WERI-Rb-1 (cell line): ENCODE data around the gene ULK4.

ENCODE experiments used
- DNase-seq: peaks from one replicate; pipeline ENCODE4 v3.0.0-alpha.2; 2020
- H3K27ac ChIP-seq: fragments of 250-450 bp; sonication (Bioruptor Pico); 2 replicates; pipeline ENCODE4 v1.5.1; 2020; ENCODE audit warnings: mild to moderate bottlenecking, moderate library complexity
- H3K27me3 ChIP-seq: fragments of 250-450 bp; sonication (Bioruptor Pico); 2 replicates; pipeline ENCODE4 v1.5.1; 2021; ENCODE audit warnings: mild to moderate bottlenecking, low read depth, moderate library complexity; ENCODE audit not compliant: insufficient read depth, severe bottlenecking
- H3K36me3 ChIP-seq: fragments of 250-450 bp; sonication (Bioruptor Pico); 2 replicates; pipeline ENCODE4 v1.5.1; 2020; ENCODE audit warnings: mild to moderate bottlenecking, moderate library complexity
- H3K4me3 ChIP-seq: 2 replicates; pipeline ENCODE4 v1.5.1; 2011; ENCODE audit warnings: low read depth, mild to moderate bottlenecking, control low read depth, low read length
- H3K9me3 ChIP-seq: fragments of 250-450 bp; sonication (Bioruptor Pico); 2 replicates; pipeline ENCODE4 v1.5.1; 2021; ENCODE audit warnings: mild to moderate bottlenecking, moderate library complexity; ENCODE audit not compliant: severe bottlenecking
- CTCF ChIP-seq: IDR thresholded peaks from 2 replicates; pipeline ENCODE4 v1.5.1; 2011; ENCODE audit warnings: low read depth, mild to moderate bottlenecking, control low read depth, inconsistent platforms, low read length

ULK4 gene

GRCh38 chr3:41579861-41580260, 382.0 kb downstream of the ULK4 start:
- Histone ChIP-seq H3K27ac (no peak overlapping the region), H3K4me3 (no peak overlapping the region), H3K9me3 (no peaks in the 10 kb centered on the region), H3K27me3 (no peaks in the 10 kb centered on the region), H3K36me3 (no peaks in the 10 kb centered on the region)
- no peak for DNase-seq
- TF ChIP-seq CTCF = no peak

- Histone ChIP-seq H3K9me3 (no peaks in the 10 kb centered on the region), H3K36me3 (no peaks in the 10 kb centered on the region), H3K27ac (no peak overlapping the region), H3K27me3 (no peaks in the 10 kb centered on the region), H3K4me3 (no peak overlapping the region)
- no peak for DNase-seq
- TF ChIP-seq CTCF = no peak
Measured at GRCh38 chr3:41578798-41579197, 383.1 kb downstream of the ULK4 start.

- no peaks in the 10 kb centered on the region for H3K27me3 ChIP-seq
- TF ChIP-seq CTCF = no peak
- H3K9me3 ChIP-seq = no peaks in the 10 kb centered on the region
- no peaks in the 10 kb centered on the region for H3K36me3 ChIP-seq
- no peak for DNase-seq
- H3K4me3 ChIP-seq = no peak overlapping the region
- H3K27ac ChIP-seq = no peak overlapping the region
Measured at GRCh38 chr3:41575724-41576123, 386.2 kb downstream of the ULK4 start.

GRCh38 chr3:41574900-41575299, 387.0 kb downstream of the ULK4 start:
- peak; percentile 11; the same call in 1 of the 2 replicates for TF ChIP-seq CTCF
- H3K27ac ChIP-seq = no peak overlapping the region
- no peak overlapping the region for H3K4me3 ChIP-seq
- H3K36me3 ChIP-seq = no peaks in the 10 kb centered on the region
- H3K27me3 ChIP-seq = no peaks in the 10 kb centered on the region
- H3K9me3 ChIP-seq = no peaks in the 10 kb centered on the region
- no peak for DNase-seq

GRCh38 chr3:41573591-41573990, 388.3 kb downstream of the ULK4 start:
- no peak overlapping the region for H3K4me3 ChIP-seq
- no peaks in the 10 kb centered on the region for H3K36me3 ChIP-seq
- H3K27ac ChIP-seq = no peak overlapping the region
- TF ChIP-seq CTCF = no peak
- DNase-seq = no peak
- H3K27me3 ChIP-seq = no peaks in the 10 kb centered on the region
- no peaks in the 10 kb centered on the region for H3K9me3 ChIP-seq

GRCh38 chr3:41572092-41572491, 389.8 kb downstream of the ULK4 start:
- H3K9me3 ChIP-seq = no peaks in the 10 kb centered on the region

More at GRCh38 chr3:41572092-41572491, 389.8 kb downstream of the ULK4 start:
- DNase-seq = no peak
- Histone ChIP-seq H3K36me3 (no peaks in the 10 kb centered on the region), H3K4me3 (no peak overlapping the region), H3K27me3 (no peaks in the 10 kb centered on the region), H3K27ac (no peak overlapping the region)
- TF ChIP-seq CTCF = no peak
